ENCODE data around the gene GOLGA6C. TPM values are rescaled to one million over a fixed set of nuclear protein-coding genes. Genes with fewer than 3 reads are reported as not detected.
"Not testable (repeated sequence)": the region's sequence is repeated elsewhere in the genome, so short reads cannot be mapped to it uniquely, and the experiment has no call there.

GOLGA6C gene, protein sequence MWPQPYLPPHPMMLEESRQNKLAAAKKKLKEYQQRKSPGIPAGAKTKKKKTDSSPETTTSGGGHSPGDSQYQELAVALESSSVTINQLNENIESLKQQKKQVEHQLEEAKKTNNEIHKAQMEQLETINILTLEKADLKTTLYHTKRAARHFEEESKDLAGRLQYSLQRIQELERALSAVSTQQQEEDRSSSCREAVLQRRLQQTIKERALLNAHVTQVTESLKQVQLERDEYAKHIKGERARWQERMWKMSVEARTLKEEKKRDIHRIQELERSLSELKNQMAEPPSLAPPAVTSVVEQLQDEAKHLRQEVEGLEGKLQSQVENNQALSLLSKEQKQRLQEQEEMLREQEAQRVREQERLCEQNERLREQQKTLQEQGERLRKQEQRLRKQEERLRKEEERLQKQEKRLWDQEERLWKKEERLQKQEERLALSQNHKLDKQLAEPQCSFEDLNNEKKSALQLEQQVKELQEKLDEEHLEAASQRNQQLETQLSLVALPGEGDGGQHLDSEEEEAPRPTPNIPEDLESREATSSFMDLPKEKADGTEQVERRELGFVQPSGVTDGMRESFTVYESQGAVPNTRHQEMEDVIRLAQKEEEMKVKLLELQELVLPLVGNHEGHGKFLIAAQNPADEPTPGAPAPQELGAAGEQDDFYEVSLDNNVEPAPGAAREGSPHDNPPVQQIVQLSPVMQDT
- not detected for polyA plus RNA-seq (ENCODE audit: insufficient read length in 3 of 3)

DNA sequence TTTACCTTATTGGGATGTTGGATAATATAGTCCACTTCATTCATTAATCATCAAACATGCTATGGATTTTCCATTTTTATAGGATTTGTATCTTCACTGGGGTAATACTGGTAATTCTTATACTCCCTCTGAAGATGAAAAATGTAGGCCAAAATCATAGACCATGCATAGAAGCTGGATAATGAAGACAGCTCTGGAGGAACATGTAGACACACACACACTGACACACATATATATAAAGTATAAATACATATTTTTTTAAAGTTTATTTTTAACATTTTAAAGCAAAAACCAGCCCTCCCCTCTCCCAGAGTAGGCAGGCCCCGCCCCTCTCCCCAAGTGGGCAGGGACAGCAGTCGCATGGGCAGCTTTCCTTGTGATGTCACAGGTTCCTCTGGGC is at the start of gene GOLGA6C:
Gene GOLGA6C (plus strand): TSS at position 301 of the 400 bp plus-strand sequence. CDS start 265 bp downstream, outside the sequence.
- DNase-seq (ENCODE audit: low read depth in 3 of 3, low spot score in 2 of 3) = not testable (repeated sequence)

GRCh38 chr15:75208501-75209288 is 49.4 kb upstream of the GOLGA6C start:
- DNase-seq (ENCODE audit: low read depth in 3 of 3, low spot score in 2 of 3) = no peak

DNA sequence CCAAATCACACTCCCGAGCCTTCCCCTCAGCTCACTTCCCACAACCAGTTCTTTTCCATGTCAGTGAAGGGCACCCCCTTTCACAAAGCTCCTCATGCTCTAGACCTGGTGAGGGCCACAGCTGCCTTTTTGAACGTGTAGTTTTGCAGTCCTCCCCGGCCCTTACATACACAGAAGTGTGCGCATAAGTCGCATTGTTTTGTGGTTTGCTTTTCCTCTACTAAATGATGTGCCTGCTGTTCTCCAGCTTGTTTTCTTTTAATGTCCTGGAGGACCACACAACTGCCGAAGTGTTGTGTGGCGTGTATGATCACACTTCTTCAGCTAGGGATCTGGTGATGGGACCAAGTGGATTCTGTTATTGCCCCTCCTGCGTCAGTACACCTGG is 48.9 kb upstream of the GOLGA6C start:
- DNase-seq (ENCODE audit: low read depth in 3 of 3, low spot score in 2 of 3) = no peak

DNA sequence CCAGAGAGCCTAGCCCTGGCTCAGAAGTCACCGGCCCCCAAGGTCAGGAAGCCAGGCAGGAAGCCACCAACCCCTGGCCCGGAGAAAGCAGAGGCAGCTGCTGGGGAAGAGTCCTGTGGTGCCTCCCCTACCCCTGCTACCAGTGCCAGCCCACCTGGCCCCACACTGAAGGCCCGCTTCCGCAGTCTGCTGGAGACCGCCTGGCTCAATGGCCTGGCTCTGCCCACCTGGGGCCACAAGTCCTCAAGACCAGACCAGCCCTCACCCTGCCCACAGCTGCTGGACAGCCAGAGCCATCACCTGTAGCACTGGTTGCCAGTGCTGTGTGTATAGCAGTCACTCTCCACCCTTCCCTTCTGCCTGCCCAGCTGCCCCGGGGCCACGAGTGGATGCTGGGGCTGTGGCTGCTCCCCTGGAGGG is 47.3 kb upstream of the GOLGA6C start:
- no peak for DNase-seq (ENCODE audit: low read depth in 3 of 3, low spot score in 2 of 3)

DNA sequence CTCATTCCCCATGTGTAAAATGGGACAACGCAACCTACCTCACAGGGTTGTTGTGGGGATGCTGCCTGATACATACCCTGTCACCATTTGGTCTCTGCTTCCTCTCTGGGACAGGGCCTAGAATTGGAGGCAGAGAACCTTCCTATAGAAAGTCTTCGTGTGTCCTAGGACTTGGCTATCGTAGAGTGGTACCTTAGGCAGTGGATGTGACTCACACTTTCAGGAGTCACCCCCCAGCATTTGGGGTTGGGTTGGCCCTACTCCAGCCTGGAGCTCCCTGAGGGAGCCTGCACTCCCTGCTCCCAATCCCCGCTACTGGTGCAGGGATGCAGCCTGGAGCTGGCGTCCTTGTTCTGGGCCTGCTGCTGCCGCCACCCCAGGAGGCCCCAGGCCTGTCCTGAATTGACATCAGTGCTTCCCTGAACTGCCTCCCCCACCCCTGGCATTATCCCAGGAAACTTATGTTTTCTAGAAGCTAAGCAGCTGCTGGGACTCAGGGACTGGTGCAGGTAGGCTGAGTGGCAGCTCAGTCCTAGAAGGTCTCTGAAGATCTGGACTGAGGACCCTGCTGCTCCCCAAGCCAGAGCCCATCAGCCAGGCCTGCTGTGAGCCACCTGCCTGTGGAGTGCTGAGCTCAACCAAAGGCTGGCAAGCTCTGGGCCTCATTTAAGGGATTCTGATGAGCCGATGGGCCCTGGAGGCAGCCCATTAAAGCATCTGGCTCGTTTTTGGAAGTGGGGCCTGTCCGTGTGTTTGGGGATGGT is 46.5 kb upstream of the GOLGA6C start:
- no peak for DNase-seq (ENCODE audit: low read depth in 3 of 3, low spot score in 2 of 3)

GRCh38 chr15:75212200-75212858 is 45.8 kb upstream of the GOLGA6C start:
- no peak for DNase-seq (ENCODE audit: low read depth in 3 of 3, low spot score in 2 of 3)

- no peak for DNase-seq (ENCODE audit: low read depth in 3 of 3, low spot score in 2 of 3)
Measured at GRCh38 chr15:75213212-75213767, 44.8 kb upstream of the GOLGA6C start.

- no peak for DNase-seq (ENCODE audit: low read depth in 3 of 3, low spot score in 2 of 3)
Measured at GRCh38 chr15:75213768-75214221, 44.3 kb upstream of the GOLGA6C start.

DNA sequence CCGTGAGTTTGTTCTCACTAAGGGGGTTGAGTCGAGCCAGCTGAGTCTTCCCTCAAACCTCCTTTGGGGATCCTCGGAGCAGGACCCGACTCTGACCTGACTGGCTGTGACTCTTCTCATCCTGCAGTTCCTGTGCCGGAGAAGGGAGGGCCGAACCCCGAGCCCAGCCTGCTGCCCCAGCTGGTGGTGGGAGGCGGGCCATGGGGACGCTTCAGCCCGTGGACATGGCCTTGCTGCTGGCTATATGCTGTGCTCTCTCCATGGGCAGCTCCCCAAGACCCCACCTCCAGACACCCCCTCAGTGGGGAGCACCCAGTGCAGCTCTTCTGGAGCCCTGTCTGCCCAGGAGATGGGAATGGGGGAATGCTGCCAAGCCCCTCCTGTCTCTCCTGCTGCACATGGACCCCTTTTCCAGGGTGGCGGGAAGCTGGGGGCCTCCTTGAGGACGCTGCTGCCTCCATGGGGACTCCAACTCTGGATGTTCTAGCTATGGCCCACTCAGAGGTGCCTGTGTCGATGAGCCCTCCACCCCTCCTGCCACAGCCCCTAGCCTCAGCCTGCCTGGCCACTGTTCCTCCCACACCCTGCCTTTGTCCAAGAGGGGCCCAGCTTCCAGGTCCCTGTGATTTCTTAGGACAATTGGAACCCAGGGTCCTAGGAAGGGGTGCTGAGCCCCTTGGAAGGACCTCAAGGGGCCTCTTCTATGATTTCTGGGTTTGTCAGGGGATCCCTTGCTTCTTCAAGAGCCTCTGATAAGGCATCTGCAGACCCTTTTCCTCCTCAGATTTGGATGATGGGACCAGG is 43.6 kb upstream of the GOLGA6C start:
- DNase-seq (ENCODE audit: low read depth in 3 of 3, low spot score in 2 of 3) = no peak

- no peak for DNase-seq (ENCODE audit: low read depth in 3 of 3, low spot score in 2 of 3)
Measured at GRCh38 chr15:75215107-75216004, 42.8 kb upstream of the GOLGA6C start.

DNA sequence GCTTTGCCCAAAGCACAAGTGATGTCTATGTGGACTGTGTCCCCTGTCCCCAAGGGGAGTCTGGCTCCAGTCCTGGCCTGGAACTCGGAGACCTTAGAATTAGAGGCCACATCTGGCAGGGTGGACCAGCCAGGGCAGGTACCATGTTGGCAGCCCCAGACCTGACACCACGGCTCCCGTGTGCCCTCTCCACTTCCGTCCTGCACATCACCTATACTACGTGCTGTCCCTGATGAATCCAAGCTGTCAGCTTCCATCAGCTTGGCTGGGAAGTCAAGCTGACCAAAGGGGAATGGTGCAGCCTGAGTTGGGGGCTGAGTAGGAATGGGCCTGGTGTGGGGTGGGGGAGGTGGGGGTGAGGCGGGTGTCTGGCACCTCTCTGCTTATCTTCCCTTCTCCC is 41.1 kb upstream of the GOLGA6C start:
- no peak for DNase-seq (ENCODE audit: low read depth in 3 of 3, low spot score in 2 of 3)

- not testable (repeated sequence) for DNase-seq (ENCODE audit: low read depth in 3 of 3, low spot score in 2 of 3)
Measured at GRCh38 chr15:75217574-75217973, 40.6 kb upstream of the GOLGA6C start.

DNA sequence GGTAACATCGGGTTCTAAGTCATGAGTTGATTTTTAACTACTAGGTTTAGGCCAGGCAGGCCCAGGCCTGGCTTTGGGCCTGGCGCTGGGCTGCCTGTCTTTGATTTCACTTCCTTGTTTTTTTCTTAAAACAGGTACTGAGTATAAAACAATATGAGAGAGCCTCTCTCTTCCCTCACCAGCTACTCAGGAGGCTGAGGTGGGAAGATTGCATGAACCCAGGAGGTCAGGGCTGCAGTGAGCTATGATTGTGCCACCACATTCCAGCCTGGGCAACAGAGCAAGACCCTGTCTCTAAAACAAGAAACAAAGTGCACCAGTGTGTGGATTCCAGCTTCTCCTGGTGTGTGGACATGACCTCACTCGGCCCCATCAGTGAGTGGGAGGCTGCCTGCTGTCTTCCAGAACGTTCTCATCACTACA is 38.6 kb upstream of the GOLGA6C start:
- DNase-seq (ENCODE audit: low read depth in 3 of 3, low spot score in 2 of 3) = not testable (repeated sequence)

DNA sequence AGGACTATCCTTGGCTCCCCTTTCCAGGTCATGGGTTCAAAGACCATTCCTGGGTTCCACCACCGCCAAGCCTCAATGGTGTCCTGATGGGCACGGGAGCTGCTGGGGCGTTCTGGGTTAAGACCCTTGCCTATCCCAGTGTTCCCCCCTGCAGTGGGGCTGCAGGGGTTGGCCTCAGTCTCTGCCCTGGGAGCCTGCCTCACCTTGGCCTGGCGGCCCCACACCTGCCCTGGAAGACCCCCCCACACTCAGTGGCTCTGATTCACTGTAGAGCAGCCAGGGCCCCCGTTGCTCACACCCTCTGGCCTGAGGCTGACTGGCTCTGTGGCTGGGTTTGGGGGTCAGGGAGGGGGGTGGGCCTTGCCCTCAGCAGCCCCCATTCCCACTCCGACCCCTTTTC is 34.4 kb upstream of the GOLGA6C start:
- no peak for DNase-seq (ENCODE audit: low read depth in 3 of 3, low spot score in 2 of 3)

GRCh38 chr15:75224281-75224680 is 33.9 kb upstream of the GOLGA6C start:
- no peak for DNase-seq (ENCODE audit: low read depth in 3 of 3, low spot score in 2 of 3)

DNA sequence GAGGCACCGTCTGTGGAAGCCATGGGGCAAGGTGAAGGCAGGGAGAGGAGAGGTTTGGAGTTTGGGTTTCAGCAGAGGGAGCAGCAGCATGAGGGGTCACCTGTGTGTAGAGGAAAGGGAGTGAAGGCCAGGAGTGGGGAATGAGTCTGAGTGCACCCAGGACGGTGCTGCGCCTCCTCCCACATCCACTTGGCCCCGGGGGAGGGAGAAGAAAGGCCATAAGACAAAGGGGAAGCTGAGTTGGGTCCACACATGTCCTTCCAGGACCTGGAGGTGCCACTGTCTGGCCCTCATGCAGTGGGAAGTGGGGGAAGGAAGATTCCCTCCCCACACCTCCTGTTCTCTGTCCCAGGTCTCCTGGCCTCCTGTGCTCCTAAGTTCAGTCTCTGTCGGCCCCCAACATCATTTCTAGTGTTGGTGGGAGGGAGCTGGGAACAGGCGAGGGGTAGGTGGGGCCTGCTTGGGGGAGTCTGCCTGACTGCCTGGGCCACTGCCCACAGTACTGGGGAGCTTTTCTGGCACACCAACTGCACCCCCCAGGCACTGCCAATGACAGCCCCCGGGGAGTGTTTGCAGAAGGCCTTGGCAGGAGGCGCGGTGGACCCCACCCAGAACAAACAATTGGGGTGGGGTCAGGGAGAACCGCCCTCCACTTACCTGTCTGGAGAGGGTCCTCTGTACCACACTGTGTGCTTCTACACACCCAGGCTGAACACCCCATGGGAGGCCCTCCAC is 32.9 kb upstream of the GOLGA6C start:
- DNase-seq (ENCODE audit: low read depth in 3 of 3, low spot score in 2 of 3) = not testable (repeated sequence)

Measured in right renal cortex interstitium (tissue), 3 donors.